Fibroblast of pulmonary artery (primary cell): ENCODE data around the gene CMTM1.

ENCODE experiments used
- DNase-seq: peaks from one replicate; pipeline ENCODE4 v3.0.0-alpha.2; 2010; ENCODE audit warnings: low read depth
- H3K4me3 ChIP-seq: replicated peaks from 2 replicates; pipeline ENCODE4 v1.5.1; 2011; ENCODE audit warnings: low read depth, mild to moderate bottlenecking, control low read depth, low read length, moderate library complexity
- TF ChIP-seq, protein P1 (sequence below): IDR thresholded peaks from 2 replicates; pipeline ENCODE4 v1.5.1; 2011; ENCODE audit warnings: mild to moderate bottlenecking, control low read depth, low read length, inconsistent platforms; ENCODE audit errors: missing control alignments

Gene CMTM1

DNA sequence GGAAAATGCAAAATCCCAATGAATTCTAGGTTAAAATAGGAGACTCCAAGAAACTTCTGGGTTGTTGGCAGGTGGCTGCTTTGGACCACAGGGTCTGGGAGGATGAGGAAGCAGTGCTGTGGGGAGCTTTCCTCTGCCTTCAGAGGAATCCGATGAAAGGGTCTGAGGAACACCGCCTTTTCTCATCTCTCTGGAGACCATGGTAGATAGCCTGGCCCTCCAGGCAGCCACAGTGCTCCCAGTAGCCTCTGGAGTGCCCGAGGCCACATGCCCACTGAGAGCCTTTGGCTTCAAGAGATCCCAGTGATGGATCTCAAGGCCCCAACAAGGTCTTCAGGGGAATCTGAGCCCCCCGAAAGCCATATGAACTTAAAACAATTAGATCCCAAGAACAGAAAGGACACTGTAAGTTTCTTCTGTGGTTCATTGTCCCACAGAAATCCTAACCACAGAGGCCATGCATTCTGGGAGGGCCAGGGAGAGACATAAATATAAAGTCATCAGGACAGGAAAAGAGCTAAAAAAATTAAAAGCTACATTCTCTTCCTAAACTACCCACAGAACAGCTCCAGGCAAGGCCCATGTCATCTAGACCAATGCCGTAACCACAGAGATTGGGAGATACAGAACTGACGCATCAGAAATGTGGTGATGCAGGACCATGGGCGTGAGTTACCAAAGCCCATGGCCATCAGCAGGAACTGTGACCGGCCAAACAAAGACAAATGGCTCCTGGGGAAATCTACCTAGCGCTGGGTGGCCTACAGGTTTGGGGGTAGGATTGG lies 40.7 kb upstream of the CMTM1 start:
- DNase-seq, result no peak
- no peak overlapping the region for H3K4me3 ChIP-seq
- TF ChIP-seq, protein P1, sequence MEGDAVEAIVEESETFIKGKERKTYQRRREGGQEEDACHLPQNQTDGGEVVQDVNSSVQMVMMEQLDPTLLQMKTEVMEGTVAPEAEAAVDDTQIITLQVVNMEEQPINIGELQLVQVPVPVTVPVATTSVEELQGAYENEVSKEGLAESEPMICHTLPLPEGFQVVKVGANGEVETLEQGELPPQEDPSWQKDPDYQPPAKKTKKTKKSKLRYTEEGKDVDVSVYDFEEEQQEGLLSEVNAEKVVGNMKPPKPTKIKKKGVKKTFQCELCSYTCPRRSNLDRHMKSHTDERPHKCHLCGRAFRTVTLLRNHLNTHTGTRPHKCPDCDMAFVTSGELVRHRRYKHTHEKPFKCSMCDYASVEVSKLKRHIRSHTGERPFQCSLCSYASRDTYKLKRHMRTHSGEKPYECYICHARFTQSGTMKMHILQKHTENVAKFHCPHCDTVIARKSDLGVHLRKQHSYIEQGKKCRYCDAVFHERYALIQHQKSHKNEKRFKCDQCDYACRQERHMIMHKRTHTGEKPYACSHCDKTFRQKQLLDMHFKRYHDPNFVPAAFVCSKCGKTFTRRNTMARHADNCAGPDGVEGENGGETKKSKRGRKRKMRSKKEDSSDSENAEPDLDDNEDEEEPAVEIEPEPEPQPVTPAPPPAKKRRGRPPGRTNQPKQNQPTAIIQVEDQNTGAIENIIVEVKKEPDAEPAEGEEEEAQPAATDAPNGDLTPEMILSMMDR, result no peak

DNA sequence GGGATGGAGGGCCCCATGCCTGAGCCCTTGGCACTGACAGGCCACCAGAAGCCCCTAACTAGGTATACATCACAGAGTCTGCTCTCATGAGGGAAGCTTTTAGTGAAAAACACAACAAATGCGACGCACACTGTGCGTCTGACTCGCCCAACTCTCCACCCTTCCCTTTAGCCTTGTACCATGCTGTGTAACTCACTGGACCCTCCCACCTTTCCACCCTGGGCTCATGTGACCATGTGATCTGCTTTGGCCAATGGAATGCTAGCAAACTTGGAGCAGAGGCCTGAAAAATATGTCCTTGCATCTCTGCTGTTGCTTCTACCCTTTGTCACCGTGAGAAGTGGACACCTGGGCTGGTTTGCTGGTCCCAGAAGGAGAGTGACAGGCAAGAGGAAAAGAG lies 37.9 kb upstream of the CMTM1 start:
- no peak for DNase-seq
- TF ChIP-seq, protein P1, result no peak
- no peak overlapping the region for H3K4me3 ChIP-seq

DNA sequence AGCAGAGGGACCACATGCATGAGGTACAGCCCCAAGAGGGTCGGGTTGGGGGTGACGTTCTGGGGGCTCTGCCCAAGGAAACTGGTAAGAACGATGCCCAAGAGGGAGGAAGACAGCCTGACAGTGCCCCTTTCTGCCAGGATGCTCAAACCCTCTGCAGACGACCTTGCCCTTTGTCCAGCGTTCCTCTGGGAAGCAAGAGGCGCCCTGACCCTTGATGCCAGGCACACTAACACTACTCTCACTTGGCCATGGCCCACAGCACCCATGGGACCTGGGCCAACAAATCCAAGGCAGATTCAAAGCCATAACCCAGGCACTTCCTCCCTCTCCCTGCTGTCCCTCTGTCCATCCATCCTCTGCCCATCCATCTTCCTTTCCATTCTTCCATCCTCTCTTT lies 36.8 kb upstream of the CMTM1 start:
- no peak for DNase-seq
- TF ChIP-seq, protein P1, result no peak

DNA sequence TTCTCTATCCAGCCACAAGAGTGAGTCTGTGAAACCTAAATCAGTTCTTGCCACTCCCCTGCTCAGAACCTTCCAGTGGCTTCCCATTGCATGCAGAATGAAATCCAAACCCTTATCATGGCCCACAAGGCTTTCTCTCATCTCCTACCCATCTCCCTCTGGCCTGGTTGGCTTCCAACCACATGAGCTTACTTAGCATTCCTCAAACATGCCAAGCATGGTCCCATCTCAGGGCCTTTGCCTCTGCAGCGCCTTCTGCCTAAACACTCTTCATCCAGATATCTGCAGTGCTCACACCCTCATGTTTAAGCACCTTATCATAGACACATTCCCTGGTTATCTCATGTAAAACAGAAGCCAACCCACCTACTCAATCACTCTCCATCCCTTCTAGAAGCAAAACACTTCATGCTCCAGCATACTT lies 31.9 kb upstream of the CMTM1 start:
- TF ChIP-seq, protein P1, result no peak
- DNase-seq, result no peak

More for the DNA sequence above, 36.8 kb upstream of the CMTM1 start:
- no peak overlapping the region for H3K4me3 ChIP-seq

DNA sequence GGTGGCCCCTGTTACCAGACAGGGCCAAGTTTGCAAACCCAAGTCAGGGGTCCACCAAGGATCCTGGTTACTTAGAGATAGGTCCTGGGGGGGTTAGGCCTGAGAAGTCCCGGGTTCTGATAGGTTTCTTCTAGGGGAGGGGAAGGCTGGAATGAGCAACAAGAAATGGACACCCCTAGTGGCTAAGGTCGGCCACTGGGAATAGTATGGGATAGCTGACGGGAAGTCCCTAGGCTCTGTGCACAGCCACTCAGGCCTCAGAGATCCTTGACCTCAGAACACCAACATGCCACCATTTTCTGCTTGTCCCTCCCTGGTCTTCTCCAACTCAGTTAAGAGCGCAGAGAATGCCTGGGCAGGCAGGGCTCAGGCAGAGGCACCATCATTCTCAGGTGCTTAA lies 29.7 kb upstream of the CMTM1 start:
- no peak for DNase-seq
- H3K4me3 ChIP-seq, result no peak overlapping the region
- TF ChIP-seq, protein P1, result no peak

More for the DNA sequence above, 31.9 kb upstream of the CMTM1 start:
- no peak overlapping the region for H3K4me3 ChIP-seq

DNA sequence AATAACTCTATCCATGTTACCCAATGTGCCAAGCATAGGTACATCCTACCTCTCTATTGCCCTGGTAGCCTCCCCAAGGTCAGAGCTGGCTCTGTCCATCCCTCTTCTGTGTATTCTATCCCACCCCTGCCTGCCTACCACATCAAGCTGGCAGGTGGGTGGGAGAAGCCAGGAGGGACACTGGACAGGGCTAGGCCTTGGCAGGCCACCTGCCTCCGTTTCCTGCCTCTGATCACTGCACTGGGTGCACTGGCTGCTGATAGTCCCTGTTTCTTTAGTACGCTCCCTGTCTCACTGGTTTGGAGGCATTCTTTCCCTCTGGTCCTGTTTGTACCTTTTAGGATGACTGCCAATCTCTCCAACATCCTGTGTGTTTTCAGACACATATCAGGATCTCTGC lies 29.0 kb upstream of the CMTM1 start:
- no peak for DNase-seq
- no peak overlapping the region for H3K4me3 ChIP-seq
- TF ChIP-seq, protein P1, result no peak

DNA sequence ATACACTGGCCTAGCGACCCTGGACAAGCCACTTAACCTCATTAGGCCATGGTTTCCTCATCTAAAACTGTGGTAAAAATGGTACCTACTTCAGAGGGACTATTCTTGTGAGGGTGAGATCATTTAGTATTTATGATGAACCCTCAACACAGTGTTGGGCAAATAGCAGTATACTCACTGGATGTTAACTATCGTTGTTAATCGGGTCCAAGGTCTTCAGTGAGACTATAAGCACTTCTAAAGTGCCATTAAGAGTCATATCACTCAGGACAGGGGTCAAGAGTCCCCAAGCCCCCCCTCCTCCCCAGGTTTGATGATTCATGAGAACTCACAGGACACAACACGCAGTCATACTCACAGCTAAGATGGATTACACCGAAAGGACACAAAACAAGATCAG lies 27.3 kb upstream of the CMTM1 start:
- no peak for DNase-seq
- TF ChIP-seq, protein P1, result no peak
- H3K4me3 ChIP-seq, result no peak overlapping the region
